ENCODE data around the gene HSD3B7. TPM values are rescaled to one million over a fixed set of nuclear protein-coding genes. Genes with fewer than 3 reads are reported as not detected.

The HSD3B7 gene
- total RNA-seq, 1 experiment from 2014 or later, result 5.4 TPM

GRCh38 chr16:30997725-30998711 is 13.0 kb downstream of the HSD3B7 start:
- TSS peak; percentile 76 for BruUV-seq (replicated peaks)
- ATAC-seq, result peak; percentile 52
- Histone ChIP-seq H3K27me3 (ENCODE audit: control insufficient read depth, insufficient read depth, low read length) (no peaks in the 10 kb centered on the region), H3K27ac (ENCODE audit: low read length) (peak overlapping the region; percentile 77), H3K4me1 (ENCODE audit: control insufficient read depth, insufficient read depth, low read length) (peaks cover 32% of the 10 kb centered on the region), H3K9me3 (ENCODE audit: control insufficient read depth, insufficient read depth, low read depth, low read length) (no peaks in the 10 kb centered on the region), H3K36me3 (ENCODE audit: control insufficient read depth, insufficient read depth, low read length) (no peaks in the 10 kb centered on the region), H3K4me3 (ENCODE audit: low read depth in 2 of 2, low read length in 2 of 2) (peak overlapping the region; percentile 54 to 79)
- POLR2A ChIA-PET, result interaction anchor here (0.6 kb wide), 3 partner anchors 38 to 457 kb away, joined by 5 to 7 read pairs (median 7); no protein-coding TSS in a partner anchor
- CTCF ChIA-PET, result interaction anchor here (0.6 to 1.3 kb wide), 3 partner anchors 13 to 93 kb away, joined by 3 to 8 read pairs (median 3); no protein-coding TSS in a partner anchor
- TF ChIP-seq SIN3A (IDR thresholded peaks at IDR 0.05; ENCODE audit: borderline replicate concordance, insufficient read depth, low read depth, low read length) (no peak), REST (IDR thresholded peaks at IDR 0.05; ENCODE audit: insufficient read depth in 1 of 2, low read depth in 2 of 2, low read length in 1 of 2) (no peak), TCF7L2 (IDR thresholded peaks at IDR 0.05; ENCODE audit: low read depth, low read length) (peak; percentile 62; the same call in 1 of the 2 replicates)
- in situ Hi-C loops (cut with HindIII; ENCODE audit: low pct_unique_long_range_greater_than_20kb, low sequenced_read_pairs) (no loop called here), intact Hi-C loops (cut with micrococcal nuclease; ENCODE audit: unreplicated experiment) (loop anchor here (1.0 to 10.0 kb wide), 2 partner anchors 29 to 447 kb away; partner anchors contain the start of gene ZNF843)
- no peak for DNase-seq (ENCODE audit: low read depth, low spot score)

- intact Hi-C loops (cut with micrococcal nuclease; ENCODE audit: unreplicated experiment) (loop anchor here (1.0 to 10.0 kb wide), 2 partner anchors 28 to 446 kb away; partner anchors contain the start of gene ZNF843), in situ Hi-C loops (cut with HindIII; ENCODE audit: low pct_unique_long_range_greater_than_20kb, low sequenced_read_pairs) (no loop called here)
- no peak for ATAC-seq
- ChIA-PET POLR2A (no interaction called here), CTCF (interaction anchor here (0.6 to 1.3 kb wide), 2 partner anchors 14 to 15 kb away, joined by 3 to 8 read pairs; no protein-coding TSS in a partner anchor)
- DNase-seq (ENCODE audit: low read depth, low spot score), result no peak
- TF ChIP-seq CTCF (IDR thresholded peaks at IDR 0.05) (no peak), SIN3A (IDR thresholded peaks at IDR 0.05; ENCODE audit: borderline replicate concordance, insufficient read depth, low read depth, low read length) (no peak), POLR2AphosphoS5 (IDR thresholded peaks at IDR 0.05; ENCODE audit: low read depth, low read length) (no peak), TCF7L2 (IDR thresholded peaks at IDR 0.05; ENCODE audit: low read depth, low read length) (no peak), REST (IDR thresholded peaks at IDR 0.05; ENCODE audit: insufficient read depth in 1 of 2, low read depth in 2 of 2, low read length in 1 of 2) (no peak)
- Histone ChIP-seq H3K36me3 (ENCODE audit: control insufficient read depth, insufficient read depth, low read length) (no peaks in the 10 kb centered on the region), H3K9me3 (ENCODE audit: control insufficient read depth, insufficient read depth, low read depth, low read length) (no peaks in the 10 kb centered on the region), H3K27me3 (ENCODE audit: control insufficient read depth, insufficient read depth, low read length) (no peaks in the 10 kb centered on the region), H3K27ac (ENCODE audit: low read length) (peak overlapping the region; percentile 77), H3K4me3 (ENCODE audit: low read depth in 2 of 2, low read length in 2 of 2) (no peak overlapping the region), H3K4me1 (ENCODE audit: control insufficient read depth, insufficient read depth, low read length) (peaks cover 28% of the 10 kb centered on the region)
- BruUV-seq (replicated peaks), result no TSS peak
Measured at GRCh38 chr16:30998852-30999761, 14.1 kb downstream of the HSD3B7 start.
